Stimulated activated CD4-positive, alpha-beta T cell treated with anti-CD3 and anti-CD28 coated beads, TNF-alpha, amount 100 ng/mL, for 4 hours (primary cell): ENCODE data around the gene AP5S1.
"Not testable (repeated sequence)": the region's sequence is repeated elsewhere in the genome, so short reads cannot be mapped to it uniquely, and the experiment has no call there.

Experiments
- DNase-seq, 3 experiments: peaks; one replicate each; pipeline ENCODE4 v3.0.0-alpha.2; 2020; ENCODE audit warnings: low read depth in 3 of 3

AP5S1 gene

GRCh38 chr20:3812975-3813847, 7.1 kb upstream of the AP5S1 start:
- no peak for DNase-seq

GRCh38 chr20:3813848-3814581, 6.3 kb upstream of the AP5S1 start:
- DNase-seq: no peak

GRCh38 chr20:3814928-3815495, 5.3 kb upstream of the AP5S1 start:
- DNase-seq: no peak

GRCh38 chr20:3815703-3816315, 4.5 kb upstream of the AP5S1 start:
- no peak for DNase-seq

- DNase-seq: no peak
These were observed 1.9 kb upstream of the AP5S1 start for GRCh38 chr20:3818155-3819151.

GRCh38 chr20:3819411-3820047, 818 bp upstream of the AP5S1 start:
- no peak for DNase-seq

GRCh38 chr20:3820901-3821727, 767 bp downstream of the AP5S1 start:
- DNase-seq: no peak

GRCh38 chr20:3821996-3822395, 1.6 kb downstream of the AP5S1 start:
- DNase-seq: no peak

GRCh38 chr20:3823881-3824280, 3.5 kb downstream of the AP5S1 start:
- no peak for DNase-seq

- DNase-seq: no peak
These were observed 5.2 kb downstream of the AP5S1 start for GRCh38 chr20:3825526-3825925.

GRCh38 chr20:3826420-3826819, 6.1 kb downstream of the AP5S1 start:
- no peak for DNase-seq

- DNase-seq: no peak
These were observed 8.5 kb downstream of the AP5S1 start for GRCh38 chr20:3828798-3829197.

GRCh38 chr20:3829891-3830290, 9.5 kb downstream of the AP5S1 start:
- not testable (repeated sequence) for DNase-seq

GRCh38 chr20:3836132-3836531, 15.8 kb downstream of the AP5S1 start:
- no peak for DNase-seq

- no peak for DNase-seq
These were observed 19.0 kb downstream of the AP5S1 start for GRCh38 chr20:3839328-3839727.

- not testable (repeated sequence) for DNase-seq
These were observed 19.9 kb downstream of the AP5S1 start for GRCh38 chr20:3840201-3840600.

- no peak for DNase-seq
These were observed 22.1 kb downstream of the AP5S1 start for GRCh38 chr20:3842348-3842930.

- no peak for DNase-seq
These were observed 23.1 kb downstream of the AP5S1 start for GRCh38 chr20:3843490-3843889.

GRCh38 chr20:3843990-3844619, 23.8 kb downstream of the AP5S1 start:
- not testable (repeated sequence) for DNase-seq
